Uterus (tissue), 4 donors: ENCODE measurements around the gene PMEPA1. TPM values are rescaled to one million over a fixed set of nuclear protein-coding genes. Genes with fewer than 3 reads are reported as not detected.

Experiments
- DNase-seq, 2 donors: peaks; one replicate each; pipeline ENCODE4 v3.0.0-alpha.2; 2019 to 2020
- H3K27ac ChIP-seq, 2 donors: fragments of 200-600 bp; sonication (generic); 1 replicate in 1 of 2; 2 replicates in 1 of 2; pipeline ENCODE4 v1.5.1; 2016 to 2018
- H3K27me3 ChIP-seq, 2 donors: fragments of 200-600 bp; sonication (generic); one replicate each; pipeline ENCODE4 v1.5.1; 2018 to 2019; ENCODE audit warnings: control low read depth in 1 of 2
- H3K36me3 ChIP-seq, 2 donors: fragments of 200-600 bp; sonication (generic); one replicate each; pipeline ENCODE4 v1.5.1; 2019; ENCODE audit warnings: control low read depth in 1 of 2
- H3K4me1 ChIP-seq, 2 donors: fragments of 200-600 bp; sonication (generic); one replicate each; pipeline ENCODE4 v1.5.1; 2018 to 2019; ENCODE audit warnings: control low read depth in 1 of 2
- H3K4me3 ChIP-seq, 2 donors: fragments of 200-600 bp; sonication (generic); 1 replicate in 1 of 2; 2 replicates in 1 of 2; pipeline ENCODE4 v1.5.1; 2018 to 2019; ENCODE audit warnings: mild to moderate bottlenecking in 1 of 2
- H3K9me3 ChIP-seq, 2 donors: fragments of 200-600 bp; sonication (generic); one replicate each; pipeline ENCODE4 v1.5.1; 2019; ENCODE audit warnings: control low read depth in 1 of 2
- POLR2A ChIP-seq, 2 donors: fragments of 450-650 bp; IDR thresholded peaks; one replicate each; pipeline ENCODE4 v1.6.1; 2016; ENCODE audit warnings: antibody characterized with exemption in 2 of 2, mild to moderate bottlenecking in 1 of 2, moderate library complexity in 1 of 2
- intact Hi-C: fragments of 100-400 bp; cut with DNase I; formaldehyde crosslinking; loops from one replicate; pipeline ENCODE4 v1.15.1; 2023; ENCODE audit warnings: low total_unique reads
- total RNA-seq, 4 donors: library from RNA; depleted of rRNA in 3 of 4; stranded (reverse); fragments of >200 nt in 3 of 4; gene quantifications; one replicate each; pipeline versions ENCODE4 v1.1.0 to v1.2.4, GENCODE V29; 2014 to 2023
- TF ChIP-seq, protein P1 (sequence below), 4 experiments: fragments of 200-600 bp in 2 of 4; fragments of 450-650 bp in 2 of 4; sonication (generic) in 2 of 4; IDR thresholded peaks; one replicate each; pipeline ENCODE4 v1.5.1; 2016 to 2019; ENCODE audit warnings: antibody characterized with exemption in 4 of 4, mild to moderate bottlenecking in 2 of 4, moderate library complexity in 1 of 4
- donor health status: DM: yes; HTN: yes; CAD: no.

Gene PMEPA1
- total RNA-seq, 4 donors from 2014 or later = 5.6 to 51.9 (median 33.5) TPM

DNA sequence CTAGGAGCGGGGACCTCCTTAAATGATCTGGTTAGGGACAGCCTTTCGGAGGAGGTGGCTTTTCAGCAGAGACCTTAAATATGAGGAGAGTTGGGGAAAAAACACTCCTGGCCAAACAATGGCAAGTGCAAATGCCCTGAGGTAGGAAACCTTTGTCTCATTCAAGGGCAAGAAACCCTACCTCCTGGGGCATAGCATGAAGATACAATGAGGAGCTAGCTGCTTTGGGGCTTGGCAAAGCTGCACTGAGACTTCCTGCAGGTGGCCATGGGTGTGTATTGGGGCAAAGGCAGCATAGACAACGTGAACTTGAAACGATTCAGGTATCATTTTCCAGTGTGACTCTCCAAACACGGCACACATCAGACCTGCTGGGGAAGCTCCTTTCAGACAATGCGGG, 30.7 kb downstream of the PMEPA1 start:
- no peaks in the 10 kb centered on the region for H3K27me3 ChIP-seq
- DNase-seq = no peak
- intact Hi-C loops = no loop called here
- TF ChIP-seq, protein P1, sequence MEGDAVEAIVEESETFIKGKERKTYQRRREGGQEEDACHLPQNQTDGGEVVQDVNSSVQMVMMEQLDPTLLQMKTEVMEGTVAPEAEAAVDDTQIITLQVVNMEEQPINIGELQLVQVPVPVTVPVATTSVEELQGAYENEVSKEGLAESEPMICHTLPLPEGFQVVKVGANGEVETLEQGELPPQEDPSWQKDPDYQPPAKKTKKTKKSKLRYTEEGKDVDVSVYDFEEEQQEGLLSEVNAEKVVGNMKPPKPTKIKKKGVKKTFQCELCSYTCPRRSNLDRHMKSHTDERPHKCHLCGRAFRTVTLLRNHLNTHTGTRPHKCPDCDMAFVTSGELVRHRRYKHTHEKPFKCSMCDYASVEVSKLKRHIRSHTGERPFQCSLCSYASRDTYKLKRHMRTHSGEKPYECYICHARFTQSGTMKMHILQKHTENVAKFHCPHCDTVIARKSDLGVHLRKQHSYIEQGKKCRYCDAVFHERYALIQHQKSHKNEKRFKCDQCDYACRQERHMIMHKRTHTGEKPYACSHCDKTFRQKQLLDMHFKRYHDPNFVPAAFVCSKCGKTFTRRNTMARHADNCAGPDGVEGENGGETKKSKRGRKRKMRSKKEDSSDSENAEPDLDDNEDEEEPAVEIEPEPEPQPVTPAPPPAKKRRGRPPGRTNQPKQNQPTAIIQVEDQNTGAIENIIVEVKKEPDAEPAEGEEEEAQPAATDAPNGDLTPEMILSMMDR (IDR thresholded peaks at IDR 0.05) = no peak
- H3K36me3 ChIP-seq = no peaks in the 10 kb centered on the region
- no peak overlapping the region for H3K27ac ChIP-seq
- no peaks in the 10 kb centered on the region for H3K9me3 ChIP-seq
- H3K4me3 ChIP-seq = no peak overlapping the region
- peaks cover 0 to 10% of the 10 kb centered on the region in 2 donors for H3K4me1 ChIP-seq

DNA sequence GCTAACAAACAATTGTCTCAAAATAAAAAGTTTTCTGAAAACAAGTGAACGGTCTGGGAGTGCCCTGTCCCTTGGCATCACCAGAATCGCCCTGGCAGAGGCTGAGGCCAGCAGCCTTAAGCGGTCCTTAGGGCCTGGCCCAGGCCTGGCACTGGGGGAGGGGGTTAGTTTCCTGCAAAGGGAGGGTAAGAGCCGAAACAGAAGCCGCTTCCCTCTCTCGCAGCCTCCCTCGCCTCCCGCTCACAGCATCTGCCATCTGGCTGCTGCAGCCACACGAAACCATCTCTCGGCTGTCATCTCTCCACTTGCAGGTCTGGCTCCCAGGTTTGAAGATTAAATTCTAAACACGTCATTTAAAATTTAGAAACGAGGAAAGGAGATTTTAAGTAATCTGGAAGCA, 31.5 kb downstream of the PMEPA1 start:
- H3K4me1 ChIP-seq = peaks cover 0 to 10% of the 10 kb centered on the region in 2 donors
- H3K9me3 ChIP-seq = no peaks in the 10 kb centered on the region
- no peaks in the 10 kb centered on the region for H3K27me3 ChIP-seq
- no peaks in the 10 kb centered on the region for H3K36me3 ChIP-seq
- no peak for DNase-seq
- intact Hi-C loops = no loop called here
- H3K4me3 ChIP-seq = no peak overlapping the region
- H3K27ac ChIP-seq = no peak overlapping the region
- TF ChIP-seq, protein P1 (IDR thresholded peaks at IDR 0.05) = no peak
- TF ChIP-seq POLR2A (IDR thresholded peaks at IDR 0.05) = no peak

DNA sequence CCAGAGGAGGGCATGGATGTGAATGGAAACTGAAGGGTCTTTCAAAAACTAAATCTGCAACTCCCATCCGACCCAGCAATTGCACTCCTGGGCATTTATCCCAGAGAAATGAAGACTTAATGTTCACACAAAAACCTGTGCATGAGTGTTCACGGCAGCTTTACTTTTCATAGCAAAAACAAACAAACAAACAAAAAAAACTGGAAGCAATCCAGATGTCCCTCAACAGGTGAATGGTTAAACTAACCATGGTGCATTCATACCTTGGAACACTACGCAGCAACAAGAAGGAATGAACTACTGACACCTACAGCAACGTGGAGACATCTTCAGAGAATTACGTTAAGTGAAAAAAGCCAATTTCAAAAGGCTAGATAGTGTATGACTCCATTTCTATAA, 32.2 kb downstream of the PMEPA1 start:
- Histone ChIP-seq H3K4me1 (peaks cover 0 to 5% of the 10 kb centered on the region in 2 donors), H3K36me3 (no peaks in the 10 kb centered on the region)
- TF ChIP-seq, protein P1 (IDR thresholded peaks at IDR 0.05) = no peak
- TF ChIP-seq POLR2A (IDR thresholded peaks at IDR 0.05) = no peak

GRCh38 chr20:57676589-57677583, 32.9 kb downstream of the PMEPA1 start:
- no peak overlapping the region for H3K4me3 ChIP-seq
- H3K4me1 ChIP-seq = peaks cover 0 to 5% of the 10 kb centered on the region in 2 donors
- intact Hi-C loops = no loop called here
- no peaks in the 10 kb centered on the region for H3K27me3 ChIP-seq
- no peaks in the 10 kb centered on the region for H3K36me3 ChIP-seq
- no peaks in the 10 kb centered on the region for H3K9me3 ChIP-seq
- DNase-seq = no peak
- TF ChIP-seq, protein P1 (IDR thresholded peaks at IDR 0.05) = no peak
- no peak for TF ChIP-seq POLR2A (IDR thresholded peaks at IDR 0.05)
- no peak overlapping the region for H3K27ac ChIP-seq

More for the DNA sequence above, 32.2 kb downstream of the PMEPA1 start:
- no peak overlapping the region for H3K27ac ChIP-seq
- H3K4me3 ChIP-seq = no peak overlapping the region
- intact Hi-C loops = no loop called here
- H3K9me3 ChIP-seq = no peaks in the 10 kb centered on the region
- H3K27me3 ChIP-seq = no peaks in the 10 kb centered on the region
- no peak for DNase-seq

DNA sequence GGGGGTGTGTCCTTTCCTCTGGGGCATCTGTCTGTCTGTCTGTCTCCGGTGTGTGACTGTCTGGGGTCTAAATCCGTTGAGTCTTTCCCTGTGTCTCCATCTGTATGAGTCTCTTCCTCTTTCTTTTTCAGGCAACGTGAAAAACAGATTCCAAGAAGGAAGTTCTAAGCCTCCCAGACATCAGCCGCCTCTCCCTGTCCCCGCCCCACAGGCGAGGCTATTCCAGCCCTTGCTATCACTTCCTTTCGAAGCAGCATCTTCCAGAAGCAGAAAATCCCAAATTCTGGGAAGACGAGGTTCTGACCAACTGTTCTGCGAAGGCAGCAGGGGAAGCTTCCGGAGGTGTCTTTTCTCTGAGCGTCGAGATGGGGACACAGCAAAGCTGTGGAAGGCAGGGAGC, 34.0 kb downstream of the PMEPA1 start:
- Histone ChIP-seq H3K4me3 (no peak overlapping the region), H3K27ac (peak overlapping the region in 1 of 2 donors; percentile 28), H3K27me3 (no peaks in the 10 kb centered on the region), H3K36me3 (no peaks in the 10 kb centered on the region), H3K9me3 (no peaks in the 10 kb centered on the region), H3K4me1 (peaks cover 0 to 5% of the 10 kb centered on the region in 2 donors)
- intact Hi-C loops = no loop called here
- DNase-seq = no peak
- TF ChIP-seq, protein P1 (IDR thresholded peaks at IDR 0.05) = no peak
- no peak for TF ChIP-seq POLR2A (IDR thresholded peaks at IDR 0.05)
